HG03135 (cell line): ENCODE data around the gene DAAM2.

Source experiments
- ATAC-seq: cut with Tn5 transposase; IDR thresholded peaks from one replicate; pipeline ENCODE4 v1.9.1; 2021; ENCODE audit warnings: mild to moderate bottlenecking, moderate library complexity; ENCODE audit not compliant: unreplicated experiment

DAAM2 gene

DNA sequence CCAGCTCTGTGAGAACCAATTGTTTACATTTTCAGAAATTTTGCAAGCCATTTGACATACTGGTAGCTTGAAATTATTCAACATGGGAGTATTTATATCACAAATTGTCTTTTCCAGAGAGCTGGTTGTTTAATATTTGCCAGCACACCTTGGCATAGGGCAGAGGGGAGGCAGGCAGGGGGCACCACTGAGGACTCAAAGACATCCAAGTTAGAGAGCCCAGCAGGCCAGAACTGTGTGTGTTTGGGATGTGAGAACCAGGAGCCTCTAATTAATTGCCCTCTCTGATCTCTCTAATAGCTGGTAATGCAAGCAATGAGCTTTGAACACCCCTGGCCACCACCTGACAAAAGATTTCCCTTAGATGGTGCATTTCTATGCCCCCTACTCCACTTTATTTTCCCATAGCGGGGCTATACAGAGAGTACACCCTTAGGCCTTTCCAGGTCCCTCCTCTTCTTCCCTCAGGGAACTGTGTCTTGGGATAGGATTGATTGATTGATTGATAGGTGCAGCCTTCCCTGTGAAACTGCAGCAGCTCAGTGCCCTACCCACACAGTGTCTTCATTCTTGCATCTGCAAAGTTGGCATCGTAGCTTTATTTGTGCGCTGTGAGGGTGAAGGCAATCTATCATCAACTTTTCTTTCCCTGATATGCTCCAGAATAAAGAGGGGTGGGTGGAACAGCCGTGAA lies 112.9 kb downstream of the DAAM2 start:
- ATAC-seq: no peak

- ATAC-seq: no peak
Measured at GRCh38 chr6:39905640-39905975, 113.4 kb downstream of the DAAM2 start.

DNA sequence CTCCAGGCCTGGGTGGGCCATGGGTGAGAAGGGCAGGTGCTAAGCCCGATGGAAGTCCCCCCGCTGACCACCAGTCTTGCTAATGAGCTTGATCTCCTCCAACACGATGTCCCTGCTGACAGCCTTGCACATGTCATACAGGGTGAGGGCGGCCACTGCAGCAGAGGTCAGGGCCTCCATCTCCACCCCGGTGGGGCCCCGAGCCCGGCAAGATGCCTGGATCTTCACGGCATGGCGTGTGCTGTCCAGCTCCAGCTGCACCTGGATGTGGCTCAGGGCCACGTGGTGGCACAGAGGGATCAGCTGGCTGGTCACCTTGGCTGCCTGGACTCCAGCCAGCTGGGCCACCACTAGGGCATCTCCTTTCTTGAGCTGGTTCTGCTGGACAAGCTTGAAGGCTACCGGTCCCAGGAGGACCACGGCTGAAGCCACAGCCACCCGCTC lies 114.2 kb downstream of the DAAM2 start:
- no peak for ATAC-seq

GRCh38 chr6:39907871-39908575 lies 115.8 kb downstream of the DAAM2 start:
- no peak for ATAC-seq

DNA sequence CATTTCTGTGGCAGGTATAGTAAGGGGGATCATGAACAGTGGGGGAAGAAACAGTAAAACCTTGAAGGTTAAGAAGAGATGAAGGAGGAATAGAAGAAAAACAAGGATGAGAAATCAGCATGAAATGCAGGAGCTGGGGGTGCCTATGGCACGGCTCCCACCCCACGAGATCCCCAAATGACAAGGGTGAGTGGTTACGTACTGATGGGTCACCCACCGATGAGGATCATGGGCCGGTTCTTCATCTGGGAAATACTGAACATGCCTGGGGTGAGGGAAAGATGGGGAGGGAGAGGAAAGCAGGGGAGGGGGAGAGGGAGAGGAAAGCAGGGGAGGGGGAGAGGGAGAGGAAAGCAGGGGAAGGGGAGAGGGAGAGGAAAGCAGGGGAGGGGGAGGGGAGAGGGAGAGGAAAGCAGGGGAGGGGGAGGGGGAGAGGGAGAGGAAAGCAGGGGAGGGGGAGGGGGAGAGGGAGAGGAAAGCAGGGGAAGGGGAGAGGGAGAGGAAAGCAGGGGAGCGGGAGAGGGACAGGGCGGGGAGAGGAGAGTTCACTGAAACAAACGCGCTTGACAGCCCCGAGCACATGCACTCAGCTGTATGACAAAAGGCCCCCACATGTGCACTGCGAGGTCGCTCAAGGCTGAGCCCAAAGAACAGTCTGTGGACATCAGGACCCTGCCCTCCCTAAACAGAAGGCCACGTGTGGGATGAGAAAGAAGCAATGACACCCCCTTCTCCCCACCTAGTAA lies 116.8 kb downstream of the DAAM2 start:
- ATAC-seq: no peak

DNA sequence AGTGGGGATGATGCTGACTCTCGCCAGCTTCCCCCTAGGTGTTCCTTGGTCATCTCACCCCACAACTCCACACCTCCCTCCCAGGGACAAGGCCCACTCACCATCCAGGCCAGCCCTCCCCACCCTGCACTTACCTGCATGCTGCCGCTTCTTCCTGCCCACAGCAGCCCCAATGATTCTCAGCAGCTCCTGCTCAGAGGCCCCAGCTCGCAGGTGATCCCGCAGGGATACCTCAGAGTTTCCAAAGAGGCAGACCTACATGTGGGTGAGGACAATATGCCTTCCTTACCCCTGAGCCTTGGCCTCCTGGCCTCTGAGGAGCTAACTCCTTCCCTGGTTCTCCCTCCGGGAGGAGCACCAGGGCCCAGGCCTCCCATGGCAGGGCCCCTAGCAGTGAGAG lies 117.5 kb downstream of the DAAM2 start:
- no peak for ATAC-seq

DNA sequence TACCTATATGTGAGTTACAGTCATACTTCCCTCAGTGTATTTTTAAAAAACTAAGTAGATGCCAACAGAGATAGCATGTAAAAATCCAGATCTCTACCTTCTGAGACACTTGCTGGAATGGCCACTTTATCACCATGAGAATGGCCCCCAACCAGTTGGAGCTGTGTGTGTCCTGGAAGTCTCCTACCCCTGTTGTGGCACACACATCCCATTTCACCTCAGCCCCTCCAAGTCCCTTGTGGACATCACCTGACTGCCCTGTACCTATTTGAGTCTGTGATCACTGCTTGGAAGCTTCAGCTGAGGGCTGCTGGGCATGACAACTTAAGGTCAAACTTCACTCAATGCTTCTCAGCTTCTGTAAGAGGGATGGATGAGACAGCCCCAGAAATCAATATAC lies 118.0 kb downstream of the DAAM2 start:
- no peak for ATAC-seq

GRCh38 chr6:39910744-39911143 lies 118.6 kb downstream of the DAAM2 start:
- no peak for ATAC-seq

DNA sequence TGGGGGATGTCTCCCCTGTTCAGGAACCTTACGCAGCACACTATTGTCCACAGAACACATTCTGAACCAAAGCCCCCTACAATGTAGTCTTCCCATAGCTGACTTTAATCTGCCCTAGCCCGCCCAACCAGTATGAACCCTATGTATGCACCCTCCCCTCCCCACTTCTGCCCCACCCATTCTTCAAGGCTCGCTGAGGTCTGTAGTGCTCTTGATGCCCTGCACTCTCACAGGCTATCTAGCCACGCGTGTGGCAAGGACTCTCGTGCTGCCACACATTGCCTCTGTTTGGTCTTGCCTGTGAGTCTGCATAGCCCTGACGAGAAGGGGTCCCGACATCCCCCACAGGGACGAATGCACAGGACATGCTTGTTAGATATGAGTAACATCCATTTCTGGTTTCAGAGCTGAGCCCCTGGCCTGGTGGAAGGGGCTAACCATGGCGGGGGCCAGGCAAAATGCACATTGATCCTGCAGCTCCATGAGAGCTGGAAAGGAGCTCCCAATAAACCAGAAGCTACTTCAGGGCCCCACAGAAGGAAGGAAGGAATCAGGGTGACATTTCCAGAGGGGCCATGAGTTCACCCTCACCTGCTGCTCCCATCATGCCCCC lies 119.4 kb downstream of the DAAM2 start:
- no peak for ATAC-seq

DNA sequence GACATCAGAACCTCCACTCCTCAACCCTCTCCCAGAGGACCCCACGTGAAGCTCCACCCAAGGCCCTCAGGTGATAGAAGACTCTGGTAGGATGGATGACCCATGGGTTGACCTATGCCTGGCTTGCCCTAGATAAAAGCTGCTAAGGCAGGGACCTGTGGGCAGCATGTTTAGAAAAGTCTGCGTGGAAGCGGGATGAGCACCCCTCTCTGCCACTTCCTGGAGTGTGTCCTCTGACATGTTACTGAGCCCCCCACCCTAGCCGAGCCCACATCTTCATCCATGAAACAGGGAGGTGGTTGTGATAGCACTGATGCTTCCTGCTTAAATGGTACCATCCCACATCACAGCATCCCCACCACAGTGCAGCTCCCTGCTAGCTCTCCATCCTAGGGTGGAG lies 120.3 kb downstream of the DAAM2 start:
- no peak for ATAC-seq

DNA sequence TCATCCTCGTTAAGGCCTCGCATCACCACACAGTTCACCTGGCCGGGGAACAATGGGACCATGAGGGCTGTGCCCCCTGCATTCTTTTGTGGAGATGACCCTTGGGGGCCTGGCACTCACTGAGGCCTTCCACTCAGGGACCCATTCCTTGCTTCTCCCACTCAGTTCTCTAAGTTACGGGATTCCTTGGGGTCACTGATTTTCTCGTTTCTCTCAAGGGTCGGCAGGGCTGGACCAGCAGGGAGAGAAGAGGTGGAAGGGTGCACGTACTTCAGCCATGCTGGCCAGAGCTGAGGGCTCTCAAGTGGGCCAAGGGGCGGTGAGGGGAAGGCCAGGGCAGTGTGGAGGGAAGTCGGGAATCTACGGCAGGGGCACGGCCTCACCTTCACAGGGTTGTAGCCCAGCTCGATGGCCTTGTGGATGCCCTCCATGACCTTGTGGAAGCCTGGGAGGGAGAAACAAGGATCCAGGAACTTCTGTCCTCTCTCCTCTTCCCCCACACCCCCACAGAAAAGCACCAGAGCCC lies 121.3 kb downstream of the DAAM2 start:
- no peak for ATAC-seq

GRCh38 chr6:39914239-39914638 lies 122.1 kb downstream of the DAAM2 start:
- ATAC-seq: no peak

GRCh38 chr6:39915866-39916265 lies 123.7 kb downstream of the DAAM2 start:
- no peak for ATAC-seq

DNA sequence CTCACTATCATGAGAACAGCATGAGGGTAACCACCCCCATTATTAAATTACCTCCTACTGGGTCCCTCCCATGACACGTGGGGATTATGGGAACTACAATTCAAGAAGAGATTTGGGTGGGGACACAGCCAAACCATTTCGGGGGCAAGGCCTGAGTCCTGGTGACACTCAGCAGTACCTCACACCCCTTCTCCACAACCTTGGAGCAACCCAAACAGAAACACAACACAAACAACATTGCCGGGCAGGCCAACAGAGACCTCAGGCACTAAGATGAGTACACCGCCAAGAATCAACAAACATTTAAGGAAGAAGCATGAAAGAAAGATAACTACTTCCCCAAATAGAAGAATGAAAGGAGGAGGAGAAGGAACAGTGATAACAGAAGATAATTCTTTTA lies 125.2 kb downstream of the DAAM2 start:
- no peak for ATAC-seq

DNA sequence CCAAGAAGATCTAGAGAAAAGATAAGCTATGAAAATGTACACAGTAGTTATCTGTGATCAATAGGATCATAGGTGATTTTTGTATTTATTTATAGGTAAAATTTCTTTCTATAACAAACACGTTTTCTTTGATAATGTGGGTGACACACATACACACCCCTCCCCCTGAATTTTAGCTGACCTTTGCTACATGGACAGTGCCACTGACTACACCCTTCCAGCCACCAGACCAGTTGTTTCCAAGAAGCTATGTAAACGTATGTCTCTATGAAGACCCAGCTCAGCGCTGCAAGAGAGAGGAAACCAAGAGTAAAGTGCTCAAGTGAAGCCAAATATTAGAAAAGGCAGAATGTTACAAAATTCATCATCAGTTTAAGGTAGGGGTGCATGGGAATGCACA lies 125.8 kb downstream of the DAAM2 start:
- no peak for ATAC-seq

DNA sequence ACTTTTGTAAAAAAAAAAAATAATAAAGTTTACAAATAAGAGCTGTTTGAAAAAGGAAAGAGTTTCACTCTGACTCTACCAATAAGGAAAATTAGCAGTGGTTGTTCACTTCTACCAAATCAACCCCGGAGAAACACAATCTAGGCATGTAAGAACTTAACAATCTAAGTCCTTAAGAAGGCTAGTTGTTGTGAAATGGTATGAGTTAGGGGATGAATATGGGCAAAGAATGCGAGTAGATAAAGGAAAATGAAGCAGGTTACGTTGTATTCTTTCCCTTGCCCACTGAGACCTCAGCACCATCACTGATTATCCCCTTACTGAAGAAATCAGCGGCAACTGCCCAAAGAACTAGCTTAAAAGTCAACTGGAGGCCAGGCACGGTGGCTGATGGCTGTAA lies 126.7 kb downstream of the DAAM2 start:
- no peak for ATAC-seq

DNA sequence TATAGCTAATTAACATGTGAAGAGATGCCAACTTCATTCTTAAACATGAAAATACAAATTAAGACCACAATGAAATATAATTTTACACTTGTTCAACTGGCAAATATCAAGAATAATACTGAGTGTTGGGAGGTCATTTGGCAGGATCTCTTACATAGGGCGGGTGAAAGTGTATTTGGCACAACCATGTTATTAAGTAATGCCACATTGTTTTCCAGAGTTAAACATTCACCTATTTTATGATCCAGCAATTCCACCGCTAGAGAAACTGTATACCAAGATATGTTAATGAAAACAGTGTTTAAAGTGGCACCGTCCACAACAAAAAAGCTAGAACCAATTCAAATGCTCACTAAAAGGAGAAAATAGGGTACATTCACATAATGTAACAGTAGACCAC lies 128.0 kb downstream of the DAAM2 start:
- no peak for ATAC-seq

DNA sequence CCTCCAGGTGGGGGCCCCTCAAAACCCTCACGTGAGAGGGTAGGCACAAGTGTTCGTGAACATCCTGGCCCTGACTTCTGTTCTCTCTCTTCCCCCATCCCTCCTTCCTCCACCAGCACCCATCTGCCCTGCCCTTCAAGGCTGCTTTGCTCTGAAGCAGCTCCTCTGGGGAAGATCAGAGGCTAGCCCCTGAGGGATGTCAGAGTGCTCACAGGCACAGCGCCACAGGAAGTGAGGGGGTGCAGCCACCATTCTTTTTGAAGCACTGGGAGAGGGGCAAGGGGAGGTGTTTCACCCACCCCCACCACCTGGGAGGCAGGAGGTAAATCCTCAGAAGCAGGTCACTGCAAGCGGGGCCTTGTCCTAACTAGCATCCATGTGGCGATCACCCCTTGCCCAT lies 130.6 kb downstream of the DAAM2 start:
- ATAC-seq: no peak

GRCh38 chr6:39923394-39923793 lies 131.2 kb downstream of the DAAM2 start:
- no peak for ATAC-seq

DNA sequence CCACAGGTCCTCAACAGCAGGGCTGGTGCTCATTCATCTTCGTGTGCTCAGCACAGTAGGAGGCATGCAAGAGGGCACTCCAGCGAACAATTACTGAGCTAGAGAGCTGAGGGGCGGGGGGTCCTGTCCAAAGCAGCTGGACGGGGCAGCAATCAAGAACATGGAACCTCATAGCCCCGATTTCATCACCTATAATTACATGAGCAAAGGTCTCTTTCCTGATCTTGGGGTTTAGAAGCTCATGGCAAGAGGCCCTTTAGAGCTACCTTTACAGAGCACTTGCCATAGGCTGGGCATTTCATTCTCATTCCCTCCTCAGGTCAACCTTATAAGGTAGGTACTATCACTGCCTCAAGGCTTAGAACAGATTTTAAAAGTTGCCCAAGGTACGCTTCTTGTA lies 131.7 kb downstream of the DAAM2 start:
- ATAC-seq: no peak

GRCh38 chr6:39924283-39924682 lies 132.1 kb downstream of the DAAM2 start:
- ATAC-seq: no peak
